ENCODE results near the gene SMTNL1.

SMTNL1 gene

GRCh38 chr11:57546869-57547475 is 9.6 kb downstream of the SMTNL1 start:
- peak; percentile 3 for DNase-seq

- DNase-seq, result no peak
Measured at GRCh38 chr11:57547854-57548377, 10.5 kb downstream of the SMTNL1 start.

GRCh38 chr11:57549983-57550382 is 12.6 kb downstream of the SMTNL1 start:
- no peak for DNase-seq

- DNase-seq, result no peak
Measured at GRCh38 chr11:57551941-57552340, 14.5 kb downstream of the SMTNL1 start.

- DNase-seq, result no peak
Measured at GRCh38 chr11:57552479-57552878, 15.1 kb downstream of the SMTNL1 start.

- DNase-seq, result no peak
Measured at GRCh38 chr11:57555393-57555792, 18.0 kb downstream of the SMTNL1 start.

GRCh38 chr11:57556041-57556440 is 18.6 kb downstream of the SMTNL1 start:
- DNase-seq, result no peak

- peak; percentile 0 for DNase-seq
Measured at GRCh38 chr11:57560146-57560545, 22.8 kb downstream of the SMTNL1 start.

GRCh38 chr11:57562596-57562995 is 25.2 kb downstream of the SMTNL1 start:
- DNase-seq, result no peak

- peak; percentile 50 for DNase-seq
Measured at GRCh38 chr11:57566005-57566904, 28.9 kb downstream of the SMTNL1 start.

GRCh38 chr11:57566905-57567514 is 29.6 kb downstream of the SMTNL1 start:
- DNase-seq, result peak; percentile 0

- DNase-seq, result peak; percentile 43
Measured at GRCh38 chr11:57567515-57568329, 30.3 kb downstream of the SMTNL1 start, which contains the start of gene UBE2L6. Gene UBE2L6, minus strand, starts transcription at chr11:57567672. Its CDS starts 61 bp downstream, at chr11:57567611.

- no peak for DNase-seq
Measured at GRCh38 chr11:57568330-57568766, 31.0 kb downstream of the SMTNL1 start.

- no peak for DNase-seq
Measured at GRCh38 chr11:57571606-57572005, 34.2 kb downstream of the SMTNL1 start.

- no peak for DNase-seq
Measured at GRCh38 chr11:57574061-57574460, 36.7 kb downstream of the SMTNL1 start.

GRCh38 chr11:57584341-57584740 is 46.9 kb downstream of the SMTNL1 start:
- no peak for DNase-seq

GRCh38 chr11:57585301-57585700 is 47.9 kb downstream of the SMTNL1 start:
- no peak for DNase-seq

GRCh38 chr11:57586711-57587245 is 49.4 kb downstream of the SMTNL1 start:
- DNase-seq, result no peak

- DNase-seq, result no peak
Measured at GRCh38 chr11:57588046-57588710, 50.8 kb downstream of the SMTNL1 start.

GRCh38 chr11:57596266-57596885 is 59.0 kb downstream of the SMTNL1 start:
- no peak for DNase-seq

GRCh38 chr11:57597461-57597915 is 60.1 kb downstream of the SMTNL1 start, which contains the start of gene SERPING1:
Gene SERPING1, plus strand, starts transcription at chr11:57597685. Its CDS starts 586 bp downstream, at chr11:57598271.
- DNase-seq, result no peak

All from NCI-H510A treated with DMSO at 0.1 percent for 48 hours (cell line).